CD4-positive, alpha-beta T cell treated with Interleukin-21 for 1 hour (primary cell): ENCODE measurements around the gene RSPO3.
"Not testable (repeated sequence)": the region's sequence is repeated elsewhere in the genome, so short reads cannot be mapped to it uniquely, and the experiment has no call there.

Source experiments
- DNase-seq: peaks from one replicate; pipeline ENCODE4 v3.0.0-alpha.2; 2020

Gene RSPO3

DNA sequence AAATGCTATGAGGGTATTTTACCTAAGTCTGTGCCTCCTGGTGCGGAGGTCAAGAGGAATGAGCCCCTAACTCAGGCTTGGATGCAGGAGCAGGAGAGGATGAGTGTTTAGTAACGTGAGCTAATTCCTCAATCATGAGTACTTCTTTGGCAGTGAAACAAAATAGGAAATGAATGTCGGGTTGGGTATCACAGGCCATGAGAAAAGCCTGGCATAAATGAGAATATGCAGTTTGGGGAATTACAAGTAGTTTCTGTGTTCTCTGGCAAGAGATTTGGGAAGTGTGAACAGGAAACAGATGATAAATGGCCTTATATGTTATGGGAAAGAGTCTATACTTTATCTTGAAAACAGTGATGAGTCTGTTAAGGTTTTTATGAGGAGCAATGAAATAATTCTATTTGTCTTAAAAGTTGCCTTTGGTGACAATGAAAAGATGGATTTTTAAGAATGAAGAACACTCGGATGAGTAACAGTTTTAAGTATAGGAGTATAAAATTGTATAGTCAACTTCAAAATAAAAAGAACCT is 89.2 kb downstream of the RSPO3 start:
- no peak for DNase-seq

GRCh38 chr6:127210725-127211124 is 92.3 kb downstream of the RSPO3 start:
- DNase-seq: no peak

- no peak for DNase-seq
These were observed 93.9 kb downstream of the RSPO3 start for GRCh38 chr6:127212376-127212775.

GRCh38 chr6:127214032-127214431 is 95.6 kb downstream of the RSPO3 start:
- DNase-seq: not testable (repeated sequence)

- not testable (repeated sequence) for DNase-seq
These were observed 96.1 kb downstream of the RSPO3 start for GRCh38 chr6:127214531-127214930.

DNA sequence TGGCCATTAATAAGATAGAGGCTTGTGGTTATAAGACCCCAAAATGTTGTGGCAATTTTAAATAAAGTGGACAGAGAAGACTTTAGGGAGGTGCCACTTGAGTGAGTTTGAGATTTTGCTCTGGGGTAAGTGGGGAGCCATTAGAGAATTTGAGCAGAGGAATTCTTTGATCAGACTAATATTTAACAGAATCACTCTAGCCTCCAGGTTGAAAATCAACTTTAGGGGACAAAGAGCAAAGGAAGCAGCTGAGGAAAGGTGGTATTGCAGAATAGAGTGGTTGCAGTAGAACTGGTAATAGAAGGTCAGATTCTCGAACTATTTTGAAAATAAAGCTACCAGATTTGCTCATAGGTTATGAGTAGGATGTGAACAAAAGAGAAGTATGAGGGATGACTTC is 97.5 kb downstream of the RSPO3 start:
- DNase-seq: no peak

GRCh38 chr6:127216810-127217789 is 98.6 kb downstream of the RSPO3 start:
- no peak for DNase-seq

- no peak for DNase-seq
These were observed 101.4 kb downstream of the RSPO3 start for GRCh38 chr6:127219869-127220268.

- DNase-seq: no peak
These were observed 102.7 kb downstream of the RSPO3 start for GRCh38 chr6:127221201-127221600.

DNA sequence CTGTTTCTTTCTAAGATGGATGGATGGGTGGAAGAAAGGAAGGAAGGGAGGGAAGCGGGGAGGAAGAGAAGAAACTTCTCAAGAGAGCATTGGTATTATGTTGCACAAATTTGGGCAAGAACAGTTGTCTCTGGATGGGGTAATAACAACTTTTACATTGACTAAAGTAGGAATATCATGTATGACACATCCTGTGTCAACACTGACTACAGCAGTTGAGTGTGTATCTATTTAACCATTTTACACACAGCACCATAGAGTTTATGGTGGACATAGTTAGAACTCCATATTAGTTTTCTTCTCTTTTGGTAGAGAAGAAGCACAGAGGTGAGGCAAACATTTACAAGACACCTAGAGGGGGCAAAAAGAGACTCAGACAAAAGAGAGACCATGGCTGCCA is 103.9 kb downstream of the RSPO3 start:
- no peak for DNase-seq

DNA sequence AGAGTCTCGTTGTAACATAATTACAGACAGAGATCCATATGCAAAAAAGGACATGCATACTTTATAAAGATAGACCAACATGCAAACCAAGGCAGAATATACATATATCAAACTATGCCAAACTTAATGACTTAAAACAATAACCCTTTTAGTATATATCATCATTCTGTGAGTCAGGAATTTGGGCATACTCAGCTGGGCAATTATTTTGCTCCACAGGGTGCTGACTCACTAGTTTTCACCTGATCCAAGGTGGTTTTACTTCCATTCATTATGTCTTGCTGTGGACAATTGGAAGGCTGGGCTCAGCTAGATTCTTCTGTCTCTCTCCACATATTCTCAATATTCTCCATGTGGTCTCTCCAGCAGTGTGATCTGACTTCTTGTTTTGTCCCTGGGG is 107.0 kb downstream of the RSPO3 start:
- DNase-seq: no peak

GRCh38 chr6:127233819-127234218 is 115.3 kb downstream of the RSPO3 start:
- not testable (repeated sequence) for DNase-seq

GRCh38 chr6:127243501-127243900 is 125.0 kb downstream of the RSPO3 start:
- DNase-seq: no peak
